ENCODE measurements around the gene OSBPL8. TPM values are rescaled to one million over a fixed set of nuclear protein-coding genes. Genes with fewer than 3 reads are reported as not detected.

Gene OSBPL8
- total RNA-seq, 2 donors from 2014 or later, result 34.5 to 38.8 TPM

GRCh38 chr12:76560086-76560491, 518 bp upstream of the OSBPL8 start:
- DNase-seq (no peak), ATAC-seq (no peak)
- intact Hi-C loops (cut with DNase I), result loop anchor here in 1 of 2 donors (5.0 kb wide), 1 partner anchor 213 kb away; the partner anchor contains the start of gene BBS10

GRCh38 chr12:76558684-76559399, 729 bp downstream of the OSBPL8 start:
- intact Hi-C loops (cut with DNase I), result loop anchor here in 1 of 2 donors (5.0 kb wide), 1 partner anchor 92 kb away; no protein-coding TSS in a partner anchor
- DNase-seq (peak; percentile 57), ATAC-seq (peak; percentile 60 to 66)

GRCh38 chr12:76556368-76556767, 3.2 kb downstream of the OSBPL8 start:
- ATAC-seq (no peak), DNase-seq (no peak)
- intact Hi-C loops (cut with DNase I), result loop anchor here in 1 of 2 donors (5.0 kb wide), 1 partner anchor 89 kb away; no protein-coding TSS in a partner anchor

- intact Hi-C loops (cut with DNase I), result loop anchor here in 1 of 2 donors (5.0 kb wide), 1 partner anchor 88 kb away; no protein-coding TSS in a partner anchor
- no peak for DNase-seq
- no peak for ATAC-seq
These were observed 3.8 kb downstream of the OSBPL8 start for GRCh38 chr12:76555797-76556196.

- intact Hi-C loops (cut with DNase I), result loop anchor here in 1 of 2 donors (5.0 kb wide), 1 partner anchor 88 kb away; no protein-coding TSS in a partner anchor
- no peak for ATAC-seq
- no peak for DNase-seq
These were observed 4.3 kb downstream of the OSBPL8 start for GRCh38 chr12:76555231-76555767.

DNA sequence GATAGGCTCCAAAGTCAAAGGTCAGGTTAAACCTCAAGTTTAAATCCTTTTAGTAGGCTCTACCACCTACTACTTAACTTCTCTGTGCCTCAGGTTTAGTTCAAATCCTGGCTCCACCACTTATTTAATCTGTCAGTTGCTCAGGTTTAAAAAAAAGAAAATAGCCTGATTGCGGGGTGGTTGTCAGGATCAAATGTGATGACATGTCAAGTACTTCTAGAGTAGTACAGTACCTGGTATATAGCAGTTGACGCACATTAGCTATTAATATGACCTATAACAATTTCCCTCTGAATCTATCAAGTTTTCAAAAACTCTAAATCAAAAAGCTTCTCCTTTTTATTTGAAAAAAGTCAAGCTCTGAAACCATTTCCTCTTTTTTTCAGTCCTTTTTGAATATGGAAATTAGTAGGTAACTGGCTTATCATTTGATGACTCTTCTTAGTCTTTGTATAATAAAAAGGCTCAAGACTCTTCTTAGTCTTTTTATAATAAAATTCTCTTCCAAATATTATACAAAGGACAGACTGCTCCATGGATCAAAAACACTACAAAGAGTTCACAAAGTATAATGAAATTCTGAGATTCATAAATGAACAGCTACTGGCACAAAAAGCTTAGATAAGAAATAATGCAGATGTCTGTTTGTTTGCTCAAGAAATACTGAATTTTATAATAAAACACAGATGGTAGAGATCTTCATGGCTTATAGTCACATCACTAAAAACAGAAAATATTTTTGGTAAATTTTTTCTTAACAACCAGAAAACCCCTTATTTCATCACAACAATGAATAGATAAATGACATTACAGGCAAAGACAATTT, 5.0 kb downstream of the OSBPL8 start:
- intact Hi-C loops (cut with DNase I), result loop anchor here in 1 of 2 donors (5.0 kb wide), 1 partner anchor 87 kb away; no protein-coding TSS in a partner anchor
- DNase-seq, result no peak
- no peak for ATAC-seq

GRCh38 chr12:76552343-76552938, 7.1 kb downstream of the OSBPL8 start:
- intact Hi-C loops (cut with DNase I), result no loop called here
- no peak for DNase-seq
- ATAC-seq, result peak in 1 of 2 donors; percentile 42

- DNase-seq, result no peak
- intact Hi-C loops (cut with DNase I), result no loop called here
- no peak for ATAC-seq
These were observed 8.1 kb downstream of the OSBPL8 start for GRCh38 chr12:76551482-76551888.

- DNase-seq (no peak), ATAC-seq (peak in 1 of 2 donors; percentile 31)
- intact Hi-C loops (cut with DNase I), result no loop called here
These were observed 10.4 kb downstream of the OSBPL8 start for GRCh38 chr12:76549131-76549530.

- no peak for DNase-seq
- intact Hi-C loops (cut with DNase I), result no loop called here
- ATAC-seq, result peak in 1 of 2 donors; percentile 42
These were observed 11.2 kb downstream of the OSBPL8 start for GRCh38 chr12:76548222-76548837.

DNA sequence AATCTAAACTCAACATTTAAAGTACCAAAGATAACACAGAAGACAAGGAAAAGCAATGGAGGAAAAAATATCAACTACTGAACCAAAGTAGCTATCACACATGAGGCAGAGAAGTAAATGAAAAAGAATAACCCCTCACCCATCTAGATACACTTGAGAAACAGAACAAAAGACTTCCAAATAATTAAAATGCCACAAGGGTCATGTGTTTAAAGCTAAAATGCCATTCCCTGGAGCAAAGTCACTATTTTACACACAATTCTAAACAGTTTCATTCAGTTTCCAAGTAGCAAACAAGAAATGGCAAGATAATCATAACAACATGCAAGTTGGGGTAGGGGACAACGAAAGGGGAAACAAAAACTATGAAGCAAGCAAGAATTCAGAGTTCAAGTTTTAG, 12.0 kb downstream of the OSBPL8 start:
- ATAC-seq (no peak), DNase-seq (no peak)
- intact Hi-C loops (cut with DNase I), result no loop called here

- intact Hi-C loops (cut with DNase I), result no loop called here
- DNase-seq (no peak), ATAC-seq (no peak)
These were observed 12.7 kb downstream of the OSBPL8 start for GRCh38 chr12:76546889-76547288.

DNA sequence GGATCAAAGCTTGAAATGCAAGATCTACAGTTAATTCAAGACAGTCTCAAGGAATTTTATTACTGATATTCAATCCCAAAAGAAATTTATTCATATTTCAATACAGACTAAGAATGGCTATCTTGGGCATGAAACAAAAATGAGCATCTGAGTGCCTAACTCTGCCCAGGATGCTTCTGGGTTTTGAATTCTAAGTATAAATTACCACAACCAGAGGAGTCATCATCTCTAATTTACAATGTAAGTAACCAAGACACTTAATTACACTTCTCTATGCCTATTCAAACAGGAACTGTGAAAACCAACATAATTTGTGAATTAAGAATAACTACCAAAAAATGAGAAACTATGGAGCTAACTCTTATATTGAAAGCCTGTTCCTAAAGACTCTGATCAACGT, 14.1 kb downstream of the OSBPL8 start:
- intact Hi-C loops (cut with DNase I), result no loop called here
- DNase-seq (no peak), ATAC-seq (no peak)

DNA sequence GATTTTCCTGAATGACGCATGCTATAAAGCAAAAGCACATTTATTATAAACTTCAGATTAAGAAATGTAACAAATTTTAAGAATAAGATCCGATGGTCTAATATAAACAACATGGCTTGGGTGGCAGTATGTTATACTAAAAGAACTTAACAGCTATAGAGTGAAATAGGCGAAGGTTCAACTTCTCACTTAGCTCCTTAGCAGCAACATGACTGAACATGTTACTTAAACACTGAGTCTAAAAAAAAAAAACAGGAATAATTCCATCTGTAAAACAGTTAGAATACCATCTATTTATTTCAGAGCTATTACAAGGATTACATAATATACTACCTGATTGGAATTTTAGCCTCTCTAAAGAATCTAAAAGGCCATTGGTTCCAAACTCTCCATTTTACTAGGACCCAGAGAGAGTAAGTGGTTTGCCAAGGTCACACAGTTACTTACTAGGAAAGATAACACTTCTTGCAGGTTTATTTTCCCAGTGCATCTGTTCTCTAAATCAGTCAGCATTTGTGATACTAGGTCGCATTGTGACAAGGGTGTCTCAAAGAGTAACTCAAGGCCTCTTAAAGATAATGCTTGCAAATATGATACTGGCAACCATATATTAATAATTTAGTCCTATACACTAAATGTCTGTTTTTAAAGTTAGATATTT, 14.8 kb downstream of the OSBPL8 start:
- intact Hi-C loops (cut with DNase I), result no loop called here
- ATAC-seq (no peak), DNase-seq (no peak)

- intact Hi-C loops (cut with DNase I), result no loop called here
- ATAC-seq (no peak), DNase-seq (no peak)
These were observed 15.7 kb downstream of the OSBPL8 start for GRCh38 chr12:76543813-76544347.

- no peak for ATAC-seq
- intact Hi-C loops (cut with DNase I), result no loop called here
- no peak for DNase-seq
These were observed 16.7 kb downstream of the OSBPL8 start for GRCh38 chr12:76542908-76543307.

DNA sequence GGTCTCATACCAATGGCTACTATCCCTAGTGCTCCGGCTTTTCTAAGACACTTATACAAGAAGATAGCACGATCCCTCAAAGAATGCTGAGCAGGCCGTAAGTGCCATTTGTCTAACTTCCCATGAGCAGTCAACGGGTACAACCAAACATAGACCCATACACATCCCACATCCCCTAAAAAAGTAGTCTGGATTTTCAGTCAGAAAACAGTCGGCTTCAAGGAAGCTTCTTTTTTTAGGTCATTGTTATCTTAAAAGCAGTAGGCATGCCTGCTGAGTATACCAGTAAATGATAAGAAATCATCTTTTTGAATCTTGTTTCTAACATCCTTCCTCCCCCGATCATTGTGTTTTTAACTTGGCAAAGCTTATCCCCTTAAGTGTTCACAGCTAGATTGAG, 19.8 kb downstream of the OSBPL8 start:
- ATAC-seq (no peak), DNase-seq (no peak)
- intact Hi-C loops (cut with DNase I), result no loop called here

DNA sequence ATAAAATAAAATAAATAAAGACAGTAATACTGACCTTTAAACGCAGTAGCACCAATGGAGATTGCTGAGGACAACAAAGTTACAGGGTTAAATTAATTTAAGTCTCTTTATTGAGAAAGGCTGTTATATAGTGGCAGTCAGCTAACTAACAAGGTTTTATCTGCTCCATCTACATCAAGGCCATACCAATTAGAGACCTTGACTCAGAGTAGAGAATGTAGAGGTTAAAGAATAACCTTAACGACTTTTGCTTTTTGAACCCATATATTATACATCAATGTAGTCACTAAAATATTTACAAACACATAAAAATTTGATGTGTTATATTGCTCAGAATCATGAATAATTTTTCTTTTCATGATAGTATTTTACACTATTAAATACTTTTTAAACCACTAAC, 21.6 kb downstream of the OSBPL8 start:
- DNase-seq (no peak), ATAC-seq (no peak)
- intact Hi-C loops (cut with DNase I), result no loop called here

All from left cardiac atrium (tissue), 4 donors.